Activated CD4-positive, alpha-beta T cell treated with anti-CD3 and anti-CD28 coated beads for 48 hours (primary cell): Measurements from ENCODE around the gene SLAMF7.
A peak's percentile ranks its signal among the peaks of the same experiment; 100 is the strongest.
"Not testable (repeated sequence)": the region's sequence is repeated elsewhere in the genome, so short reads cannot be mapped to it uniquely, and the experiment has no call there.

Experiments used
- DNase-seq: peaks from one replicate; pipeline ENCODE4 v3.0.0-alpha.2; 2020

The SLAMF7 gene, protein sequence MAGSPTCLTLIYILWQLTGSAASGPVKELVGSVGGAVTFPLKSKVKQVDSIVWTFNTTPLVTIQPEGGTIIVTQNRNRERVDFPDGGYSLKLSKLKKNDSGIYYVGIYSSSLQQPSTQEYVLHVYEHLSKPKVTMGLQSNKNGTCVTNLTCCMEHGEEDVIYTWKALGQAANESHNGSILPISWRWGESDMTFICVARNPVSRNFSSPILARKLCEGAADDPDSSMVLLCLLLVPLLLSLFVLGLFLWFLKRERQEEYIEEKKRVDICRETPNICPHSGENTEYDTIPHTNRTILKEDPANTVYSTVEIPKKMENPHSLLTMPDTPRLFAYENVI

DNA sequence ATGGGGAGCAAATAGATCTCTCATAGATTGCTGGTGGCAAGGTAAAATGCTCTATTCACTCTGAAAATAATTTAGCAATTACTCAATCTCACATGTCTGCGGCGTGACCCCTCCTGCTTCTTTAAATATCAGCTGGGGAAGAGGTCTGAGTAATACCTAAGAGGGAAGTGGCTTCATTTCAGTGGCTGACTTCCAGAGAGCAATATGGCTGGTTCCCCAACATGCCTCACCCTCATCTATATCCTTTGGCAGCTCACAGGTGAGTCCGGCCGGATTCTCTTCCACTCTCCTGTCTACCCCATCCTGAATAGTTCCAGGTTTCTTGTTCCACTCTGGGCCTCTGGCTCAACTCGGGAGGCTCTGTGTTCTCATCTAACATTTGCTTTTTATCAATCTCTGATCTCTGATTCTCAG is at the start of gene SLAMF7:
Gene SLAMF7 (plus strand): TSS at position 150 of the 414 bp plus-strand sequence. CDS start 55 bp downstream, at position 205.
- peak; percentile 40 for DNase-seq

DNA sequence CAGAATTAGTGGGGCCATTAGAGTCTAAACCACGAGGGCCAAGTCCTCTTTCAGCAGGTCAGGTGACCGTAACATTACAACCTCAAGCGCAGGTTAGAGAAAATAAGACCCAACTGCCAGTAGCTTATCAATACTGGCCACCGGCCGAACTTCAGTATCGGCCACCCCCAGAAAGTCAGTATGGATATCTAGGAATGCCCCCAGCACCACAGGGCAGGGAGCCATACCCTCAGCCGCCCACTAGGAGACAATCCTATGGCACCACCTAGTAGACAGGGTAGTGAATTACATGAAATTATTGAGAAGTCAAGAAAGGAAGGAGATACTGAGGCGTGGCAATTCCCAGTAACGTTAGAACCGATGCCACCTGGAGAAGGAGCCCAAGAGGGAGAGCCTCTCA is 46.7 kb upstream of the SLAMF7 start:
- DNase-seq, result not testable (repeated sequence)

DNA sequence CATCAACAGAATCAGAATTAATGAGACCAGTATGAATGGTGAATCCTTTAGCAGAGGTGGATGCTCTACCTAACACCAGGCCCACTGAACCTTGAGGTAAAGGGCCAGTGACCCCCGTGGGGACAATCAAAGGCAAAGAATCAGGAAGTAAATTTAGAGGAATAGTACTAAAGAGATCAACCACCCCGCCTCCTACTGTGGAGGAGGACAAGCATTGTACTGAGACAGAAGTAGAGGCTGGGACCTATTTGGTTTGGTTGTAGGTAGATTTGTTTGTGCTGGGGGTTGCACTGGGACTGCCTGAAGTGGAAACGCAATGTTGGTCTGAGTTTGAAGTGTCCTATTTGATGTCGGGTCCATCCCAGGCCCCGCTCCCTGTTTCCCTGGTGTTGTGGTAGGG is 36.9 kb upstream of the SLAMF7 start:
- no peak for DNase-seq

DNA sequence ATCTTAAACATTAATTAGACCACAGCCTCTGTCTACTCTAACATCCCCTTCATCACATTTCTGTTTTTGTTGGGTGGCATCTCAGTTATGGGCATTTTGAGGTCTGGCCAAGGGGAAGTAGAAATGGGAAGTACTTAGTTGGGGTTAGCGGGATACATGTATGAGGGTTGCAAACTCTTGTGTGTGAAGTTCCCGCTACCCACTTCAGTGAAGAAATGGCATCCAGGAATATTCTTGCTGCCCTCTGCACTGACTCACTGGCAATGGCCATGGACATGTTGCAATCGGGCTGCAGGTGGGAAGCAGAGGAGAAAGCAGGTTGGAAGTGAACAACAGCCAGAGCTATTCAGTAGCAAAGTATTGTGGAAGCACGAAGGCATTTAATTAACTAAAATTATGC is 34.8 kb upstream of the SLAMF7 start:
- no peak for DNase-seq

DNA sequence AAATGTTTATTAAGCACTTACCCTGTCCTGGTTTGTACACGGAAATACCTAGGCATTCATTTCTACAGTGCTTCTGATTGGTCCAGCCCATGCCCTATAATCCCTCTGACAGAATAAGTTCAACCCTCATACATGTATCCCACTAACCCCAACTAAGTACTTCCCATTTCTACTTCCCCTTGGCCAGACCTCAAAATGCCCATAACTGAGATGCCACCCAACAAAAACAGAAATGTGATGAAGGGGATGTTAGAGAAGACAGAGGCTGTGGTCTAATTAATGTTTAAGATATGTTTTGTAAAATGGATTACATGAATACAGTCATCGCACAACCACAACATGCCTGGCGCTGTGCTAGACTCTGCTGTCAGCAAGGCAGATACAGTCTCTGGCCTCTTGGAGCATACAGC is 33.8 kb upstream of the SLAMF7 start:
- peak; percentile 46 for DNase-seq

DNA sequence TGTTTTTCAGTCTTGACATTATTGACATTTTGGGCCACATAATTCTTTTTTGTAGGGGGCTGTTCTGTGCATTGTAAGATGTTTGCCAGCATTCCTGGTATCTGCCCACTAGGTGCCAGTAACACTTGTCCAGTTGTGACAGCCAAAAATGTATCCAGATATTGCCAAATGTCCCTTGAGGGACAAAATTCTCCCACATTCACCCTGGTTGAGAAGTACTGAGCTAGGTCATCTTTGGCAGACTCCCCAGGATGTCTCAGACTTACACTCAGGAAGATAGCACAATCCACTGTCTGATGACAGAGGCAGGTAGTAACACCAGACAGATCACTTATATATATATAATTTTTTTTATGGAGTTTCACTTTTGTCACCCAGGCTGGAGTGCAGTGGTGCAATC is 33.3 kb upstream of the SLAMF7 start:
- no peak for DNase-seq

DNA sequence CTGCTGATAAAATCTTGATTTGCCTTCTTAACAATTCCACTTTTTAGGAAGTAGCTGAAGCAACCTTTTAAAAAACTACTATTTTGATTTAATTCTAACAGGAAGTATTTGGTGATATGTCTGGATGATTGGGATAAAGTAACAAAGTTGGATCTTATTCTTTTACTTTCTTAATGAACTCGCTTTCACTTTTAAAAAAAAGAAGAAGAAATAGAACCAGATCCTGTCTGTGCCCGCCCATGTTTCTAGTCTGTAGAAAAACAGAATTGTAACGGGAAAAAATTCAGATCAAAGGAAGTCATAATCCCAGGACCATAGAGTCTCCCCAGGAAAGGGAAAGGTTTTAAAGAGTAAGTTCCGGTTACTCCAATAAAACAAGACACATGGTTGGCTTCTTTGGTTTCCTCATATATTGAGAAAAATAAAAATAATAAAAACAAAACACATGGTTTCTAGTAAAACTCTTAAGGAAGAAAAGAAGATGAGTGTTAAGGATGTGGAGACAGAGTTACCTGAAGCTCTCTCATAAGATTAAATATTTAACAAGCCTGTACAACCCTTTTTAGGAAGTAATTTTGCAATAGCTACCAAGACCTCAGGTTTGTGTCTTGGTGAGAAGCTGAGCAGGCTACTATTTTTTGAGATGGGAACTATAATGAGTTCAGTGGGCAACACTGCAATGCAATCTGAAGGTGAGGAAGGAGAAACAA is 32.4 kb upstream of the SLAMF7 start:
- no peak for DNase-seq

DNA sequence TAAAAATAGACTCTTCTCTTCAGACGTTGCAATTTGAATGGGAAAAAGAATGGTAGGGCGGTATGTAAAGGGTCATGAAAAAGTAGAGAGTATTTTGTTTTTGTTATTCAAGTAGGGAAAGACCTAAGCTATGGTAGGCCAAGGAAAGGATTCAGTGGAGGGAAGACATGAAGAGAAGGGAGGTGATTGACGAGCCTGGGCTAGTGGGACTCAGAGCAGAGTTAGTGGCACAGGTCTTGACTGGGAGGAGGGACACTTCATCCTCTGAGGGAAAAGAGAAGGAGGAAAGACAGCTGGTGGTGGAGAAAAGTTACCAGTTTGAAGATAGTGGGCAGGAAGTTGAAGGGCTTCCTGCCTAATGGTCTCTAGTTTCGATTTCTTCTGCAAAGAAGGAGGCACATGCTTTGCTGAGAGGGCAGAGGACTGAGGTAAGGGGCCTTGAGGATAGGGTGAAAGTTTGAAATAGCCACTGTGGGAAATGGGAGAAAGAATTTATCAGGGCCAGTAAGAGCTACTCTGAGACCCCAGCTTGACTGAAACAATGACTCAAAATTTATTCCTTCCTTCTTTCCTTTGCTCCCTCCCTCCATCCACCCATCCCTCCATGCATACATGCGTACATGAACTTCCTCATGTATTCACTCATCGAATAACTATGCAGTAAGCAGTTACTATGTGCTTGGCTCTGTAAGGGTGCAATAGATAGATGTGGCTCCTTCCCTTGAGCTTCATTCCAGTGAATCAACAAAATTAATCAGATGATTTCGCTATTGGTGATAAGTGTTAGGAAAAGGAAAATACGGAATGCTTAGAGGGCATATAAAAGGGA is 31.6 kb upstream of the SLAMF7 start:
- DNase-seq, result no peak

DNA sequence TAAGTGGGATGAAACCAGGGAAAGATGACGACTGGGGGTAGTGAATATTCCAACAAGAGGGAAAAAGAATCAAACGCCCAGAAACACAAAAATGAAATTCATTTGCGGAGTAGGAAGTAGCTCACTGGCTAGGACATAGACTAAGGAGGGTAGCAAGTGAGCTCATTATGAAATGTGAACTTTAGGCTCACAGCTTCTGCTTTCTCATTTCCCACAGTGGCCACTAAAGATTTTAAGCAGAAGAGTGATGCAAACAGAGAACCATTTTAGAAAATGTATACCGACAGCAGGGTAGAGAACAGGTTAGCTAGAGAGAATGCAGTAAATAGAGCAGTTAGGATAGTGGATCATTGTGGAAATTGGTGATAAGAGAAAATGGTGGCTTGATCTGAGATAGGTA is 30.9 kb upstream of the SLAMF7 start:
- DNase-seq, result no peak

DNA sequence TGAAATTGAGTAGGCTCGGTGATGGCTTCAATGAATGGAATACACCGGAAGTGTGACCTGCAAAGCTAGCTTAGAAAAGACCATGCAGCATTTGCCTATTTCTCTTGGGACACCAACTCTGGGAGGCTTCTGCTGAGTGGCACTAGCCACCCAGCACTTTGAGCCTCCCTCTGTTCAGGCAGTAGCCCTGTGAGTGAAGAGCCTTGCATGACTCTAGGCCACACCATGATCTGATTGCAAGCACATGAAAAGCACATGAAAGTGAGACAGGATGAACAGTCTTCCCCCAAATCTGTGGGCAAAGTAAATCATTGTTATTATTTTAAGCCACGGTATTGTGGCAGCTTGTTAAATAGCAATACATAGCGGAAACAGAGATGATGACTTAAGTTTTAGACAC is 30.2 kb upstream of the SLAMF7 start:
- peak; percentile 55 for DNase-seq

DNA sequence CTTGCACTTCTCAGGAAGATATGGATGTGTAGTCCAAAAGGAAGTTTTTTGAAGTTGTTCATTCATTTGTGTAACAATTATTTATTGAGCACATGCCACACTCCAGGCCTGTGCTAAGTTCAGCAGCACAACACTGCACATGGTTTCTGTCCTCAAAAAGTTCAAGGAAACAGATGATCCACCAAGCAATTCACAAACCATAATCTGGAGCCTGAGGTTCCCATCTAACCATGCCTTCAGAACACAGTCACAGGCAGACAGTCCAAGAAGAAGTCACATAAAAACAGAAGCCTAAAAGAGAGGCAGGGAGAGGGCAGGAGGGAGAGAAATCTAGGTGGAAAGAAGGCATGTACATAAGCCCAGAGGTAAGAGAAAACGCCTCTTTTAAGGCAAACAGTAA is 29.3 kb upstream of the SLAMF7 start:
- no peak for DNase-seq

DNA sequence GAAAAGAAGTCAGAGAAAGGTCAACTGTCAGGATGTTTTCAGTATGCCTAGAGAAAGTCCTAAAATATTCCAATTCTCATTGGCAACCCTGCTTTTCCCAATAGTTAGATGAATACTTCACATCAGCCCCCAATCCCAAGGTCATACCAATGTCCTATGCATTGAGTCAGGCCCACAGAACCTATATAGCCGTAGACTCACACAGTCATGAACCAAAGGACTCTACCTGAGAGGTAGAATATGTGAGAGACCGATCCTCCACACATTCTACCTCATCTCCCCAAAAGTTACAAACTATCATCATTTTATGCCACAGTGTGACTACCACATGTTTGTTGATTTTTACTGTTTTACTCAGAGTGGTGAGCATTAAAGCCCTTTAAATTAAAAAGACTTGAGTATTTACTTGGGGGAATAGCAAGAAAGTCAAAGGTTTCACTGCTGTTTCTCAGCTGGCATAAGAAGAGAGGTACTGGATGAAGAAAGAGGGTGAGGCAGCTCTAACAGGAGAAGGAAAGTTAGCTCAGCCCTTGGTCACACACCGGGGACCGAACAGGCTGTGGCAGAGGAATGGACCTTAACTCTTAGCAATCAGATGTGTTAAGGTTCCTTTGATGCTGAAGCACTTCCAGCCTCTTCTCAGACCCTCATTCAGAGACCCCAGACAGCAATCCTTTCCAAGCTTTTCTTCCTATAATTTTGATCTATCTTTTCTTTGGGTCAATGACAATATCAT is 28.4 kb upstream of the SLAMF7 start:
- no peak for DNase-seq

DNA sequence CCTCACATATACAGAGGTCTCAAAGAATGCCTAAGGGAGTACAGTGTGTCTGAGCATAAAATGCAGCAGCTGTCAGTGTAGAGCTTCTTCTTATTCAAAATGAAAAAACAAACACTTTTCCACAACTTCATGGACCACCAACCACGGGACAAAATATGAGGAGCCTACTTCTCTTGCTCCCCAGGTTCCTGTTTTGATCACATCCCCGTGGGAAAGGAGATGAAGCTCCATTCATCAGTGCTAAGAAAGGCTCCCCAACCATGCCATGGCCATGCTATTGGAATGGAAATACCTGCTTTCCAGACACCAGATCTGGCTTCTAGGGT is 27.8 kb upstream of the SLAMF7 start:
- DNase-seq, result no peak

DNA sequence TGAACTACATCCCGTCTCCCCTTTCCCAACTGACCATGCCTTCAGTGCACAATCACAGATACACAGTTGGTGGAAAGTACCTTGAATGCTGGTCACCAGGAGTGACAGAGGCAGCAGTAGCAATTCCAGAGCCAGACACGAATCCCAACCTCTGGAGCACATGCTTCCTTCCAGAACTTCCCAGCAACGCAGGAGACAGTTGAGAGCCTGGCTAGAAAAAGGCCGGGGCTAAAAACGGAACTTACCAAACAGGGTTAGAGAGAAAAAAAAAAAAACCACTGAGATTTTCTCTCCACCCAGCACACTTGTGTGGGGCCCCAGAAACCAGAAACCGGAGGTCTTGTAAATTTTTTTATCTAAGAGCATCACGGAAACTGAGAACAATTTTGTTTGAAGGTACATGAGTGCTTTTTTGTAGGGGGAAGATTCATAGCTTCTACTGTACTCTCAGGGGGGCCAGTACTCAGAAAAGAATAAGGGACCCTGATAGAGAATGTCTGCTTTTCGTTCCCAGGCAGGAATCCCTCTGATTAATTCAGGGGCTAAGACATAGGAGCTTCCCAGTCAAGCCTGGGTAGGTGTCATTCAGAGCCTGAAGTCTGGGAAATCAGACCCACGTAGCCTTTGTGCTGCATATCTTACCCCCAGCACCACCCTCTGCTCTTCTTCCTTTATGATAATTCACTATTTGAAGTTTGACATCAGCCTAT is 27.3 kb upstream of the SLAMF7 start, which contains the start of gene CD48:
Gene CD48 (minus strand): TSS at position 221 of the 710 bp plus-strand sequence. CDS start 59 bp downstream, at position 162.
- DNase-seq, result peak; percentile 59

DNA sequence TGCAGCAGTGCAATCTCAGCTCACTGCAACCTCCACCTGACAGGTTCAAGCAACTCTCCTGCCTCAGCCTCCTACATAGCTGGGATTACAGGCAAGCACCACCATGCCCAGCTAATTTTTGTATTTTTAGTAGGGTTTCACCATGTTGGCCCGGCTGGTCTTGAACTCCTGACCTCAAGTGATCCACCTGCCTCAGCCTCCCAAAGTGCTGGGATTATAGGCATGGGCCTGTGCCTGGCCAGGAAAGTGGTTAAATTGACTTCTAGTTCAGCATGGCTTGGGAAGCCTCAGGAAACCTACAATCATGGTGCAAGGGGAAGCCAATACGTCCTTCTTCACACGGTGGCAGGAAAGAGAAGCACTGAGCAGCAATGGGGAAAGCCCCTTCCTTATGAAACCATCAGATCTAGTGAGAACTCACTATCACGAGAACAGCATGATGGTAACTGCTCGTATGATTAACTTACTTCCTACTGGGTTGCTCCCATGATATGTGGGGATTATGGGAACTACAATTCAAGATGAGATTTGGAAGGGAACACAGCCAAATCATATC is 26.4 kb upstream of the SLAMF7 start:
- peak; percentile 52 for DNase-seq

DNA sequence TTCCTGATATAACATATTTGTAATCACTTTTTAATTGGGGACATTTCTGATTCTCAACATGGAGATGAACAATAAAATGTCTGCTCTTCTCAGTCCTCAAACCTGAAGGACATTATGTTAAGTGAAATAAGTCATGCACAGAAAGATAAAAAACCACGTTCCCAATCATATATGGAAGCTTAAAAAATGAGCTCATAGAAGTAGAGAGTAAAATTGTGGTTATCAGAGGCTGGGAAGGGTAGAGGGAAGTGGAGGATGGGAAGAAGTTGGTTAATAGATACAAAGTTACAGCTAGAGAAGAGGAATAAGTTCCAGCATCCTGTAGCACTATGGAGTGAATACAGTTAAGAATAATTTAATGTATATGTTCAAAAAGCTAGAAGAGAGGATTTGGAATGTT is 25.9 kb upstream of the SLAMF7 start:
- DNase-seq, result no peak

DNA sequence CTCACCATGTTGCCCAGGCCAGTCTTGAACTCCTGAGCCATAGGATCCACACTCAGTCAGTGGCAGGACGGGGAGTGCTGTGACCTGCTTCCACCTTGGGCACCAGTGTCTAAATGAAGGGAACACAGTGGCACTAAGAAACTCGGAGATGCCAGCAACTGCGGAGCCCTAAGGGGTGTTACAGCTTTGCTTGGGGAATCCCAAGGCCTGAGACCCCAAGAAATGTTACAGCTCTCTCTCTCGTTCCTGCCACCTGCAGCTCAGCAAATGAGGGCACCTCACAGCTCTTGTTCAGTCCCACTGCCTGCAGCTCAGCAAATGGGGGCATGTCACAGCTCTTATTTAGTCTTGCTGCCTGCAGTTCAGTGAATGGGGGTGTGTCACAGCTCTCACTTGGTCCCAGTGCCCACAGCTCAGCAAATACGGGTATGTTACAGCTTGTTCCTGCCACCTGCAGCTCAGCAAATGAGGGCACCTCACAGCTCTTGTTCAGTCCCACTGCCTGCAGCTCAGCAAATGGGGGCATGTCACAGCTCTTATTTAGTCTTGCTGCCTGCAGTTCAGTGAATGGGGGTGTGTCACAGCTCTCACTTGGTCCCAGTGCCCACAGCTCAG is 24.9 kb upstream of the SLAMF7 start:
- not testable (repeated sequence) for DNase-seq

DNA sequence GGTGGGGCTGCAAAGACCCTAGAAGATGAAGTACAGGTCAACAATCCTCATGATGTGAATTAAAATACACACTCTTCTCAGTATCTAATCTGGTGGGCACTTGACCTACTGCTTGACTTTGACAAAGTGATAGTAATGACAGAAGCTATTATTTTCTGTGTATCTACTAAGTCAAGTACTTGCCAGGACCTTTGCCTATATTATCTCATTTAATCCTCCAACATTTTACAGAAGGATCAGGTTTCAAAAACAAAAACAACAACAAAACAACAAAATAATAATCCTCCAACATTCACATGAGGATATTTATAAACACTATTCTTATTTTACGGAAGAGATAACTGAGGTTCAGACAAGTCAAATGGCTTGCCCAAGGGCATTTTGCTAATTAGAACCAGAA is 23.0 kb upstream of the SLAMF7 start:
- DNase-seq, result no peak

DNA sequence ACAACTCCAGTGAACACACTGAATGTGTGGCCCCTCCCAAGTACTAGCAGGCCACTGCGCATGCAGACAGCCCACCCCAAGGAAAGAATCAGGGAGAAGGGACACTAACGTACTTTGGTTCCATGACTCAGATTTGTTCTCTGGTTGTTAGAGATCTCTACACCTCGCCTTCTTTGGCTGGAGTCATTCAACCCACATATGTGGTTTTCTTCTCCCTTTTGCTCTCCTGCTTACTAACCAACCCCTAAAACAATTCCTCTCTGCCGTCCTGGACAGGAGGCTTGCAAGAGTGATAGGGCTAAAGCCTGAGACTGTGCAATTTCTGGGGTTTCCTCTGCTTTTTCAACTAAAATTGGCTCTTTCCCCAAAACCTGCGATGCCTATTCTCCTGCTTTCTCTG is 21.7 kb upstream of the SLAMF7 start:
- no peak for DNase-seq

DNA sequence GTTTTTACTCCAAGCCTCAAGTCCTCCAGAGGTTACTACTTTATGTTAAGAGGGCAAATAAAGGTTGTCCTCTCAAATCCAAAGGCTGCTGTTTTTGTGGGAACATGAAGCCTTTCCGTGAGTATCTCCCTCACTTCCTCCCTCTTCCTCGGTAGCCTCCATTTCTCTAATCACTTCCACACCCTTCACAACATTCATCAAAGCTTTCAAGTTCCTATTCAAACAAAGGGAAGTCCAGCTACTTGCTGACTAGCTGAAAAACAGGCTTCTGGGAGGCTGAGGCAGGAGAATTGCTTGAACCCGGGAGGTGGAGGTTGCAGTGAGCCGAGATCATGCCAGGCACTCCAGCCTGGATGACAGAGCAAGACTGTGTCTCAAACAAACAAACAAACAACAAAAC is 20.8 kb upstream of the SLAMF7 start:
- DNase-seq, result no peak

DNA sequence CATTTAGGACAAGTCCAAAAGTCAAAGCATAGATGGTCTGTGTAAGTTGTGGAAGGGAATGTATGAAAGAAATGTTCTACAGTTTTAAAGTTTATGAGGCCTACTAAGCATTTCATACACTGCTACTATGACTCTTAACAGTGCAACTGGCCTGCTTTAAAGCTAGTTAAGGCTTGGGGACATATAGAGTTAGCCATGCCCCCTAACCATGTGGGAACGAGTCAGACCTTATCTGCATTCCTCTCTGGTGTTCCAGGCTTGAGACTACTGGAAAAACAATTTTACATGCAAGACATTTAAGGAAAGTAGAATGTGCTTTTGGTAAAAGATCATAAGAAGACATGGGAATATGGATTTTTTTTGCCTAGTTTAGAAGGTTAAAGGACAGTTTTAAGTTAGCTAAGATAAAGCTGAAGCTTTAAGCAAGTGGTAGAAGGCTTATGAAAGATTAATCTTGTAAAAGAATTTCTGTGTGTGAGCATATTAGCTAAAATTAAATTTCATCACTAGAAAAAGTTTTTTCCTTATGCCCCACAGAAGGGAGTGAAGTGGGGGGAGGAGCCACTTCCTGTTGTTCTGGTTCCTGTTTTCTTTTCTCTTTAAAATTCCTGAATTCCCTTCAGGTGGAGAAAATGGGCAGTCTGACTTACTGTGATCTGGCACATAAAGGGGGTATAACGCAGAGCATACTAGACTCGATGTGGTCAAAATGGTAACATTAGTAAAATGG is 18.5 kb upstream of the SLAMF7 start:
- DNase-seq, result no peak
